Glutamatergic neuron (in vitro differentiated cells): ENCODE measurements around the gene RALGAPA2. TPM values are rescaled to one million over a fixed set of nuclear protein-coding genes. Genes with fewer than 3 reads are reported as not detected.

ENCODE experiments used
- DNase-seq: peaks from one replicate; pipeline ENCODE4 v3.0.0; 2022
- H3K27ac Mint-ChIP-seq: one replicate; pipeline ENCODE4 v1.8.0; 2020; ENCODE audit warnings: mild to moderate bottlenecking, mixed read lengths, inconsistent platforms; ENCODE audit not compliant: unreplicated experiment
- H3K27me3 Mint-ChIP-seq: one replicate; pipeline ENCODE4 v1.8.0; 2020; ENCODE audit warnings: mild to moderate bottlenecking, moderate library complexity, mixed read lengths, inconsistent platforms; ENCODE audit not compliant: unreplicated experiment
- H3K36me3 Mint-ChIP-seq: one replicate; pipeline ENCODE4 v1.8.0; 2020; ENCODE audit warnings: mild to moderate bottlenecking, mixed read lengths, inconsistent platforms; ENCODE audit not compliant: unreplicated experiment
- H3K4me1 Mint-ChIP-seq: one replicate; pipeline ENCODE4 v1.8.0; 2020; ENCODE audit warnings: mild to moderate bottlenecking, low read depth, mixed read lengths, inconsistent platforms; ENCODE audit not compliant: unreplicated experiment
- H3K4me3 Mint-ChIP-seq: one replicate; pipeline ENCODE4 v1.8.0; 2020; ENCODE audit warnings: mild to moderate bottlenecking, mixed read lengths, inconsistent platforms; ENCODE audit not compliant: unreplicated experiment
- H3K9me3 Mint-ChIP-seq: one replicate; pipeline ENCODE4 v1.8.0; 2020; ENCODE audit warnings: mild to moderate bottlenecking, moderate library complexity, mixed read lengths, inconsistent platforms; ENCODE audit not compliant: unreplicated experiment
- total RNA-seq: library from RNA; stranded (reverse); fragmentation: NEBNext Ultra II Directional; extraction: Animal tissue kit (Norgen Biotek cat#: 25700); gene quantifications from one replicate; pipeline ENCODE4 v1.2.1, GENCODE V29; 2021; ENCODE audit not compliant: unreplicated experiment
- TF ChIP-seq, protein P1 (sequence below): fragments of 200-600 bp; sonication (generic); IDR thresholded peaks from one replicate; pipeline ENCODE4 v1.5.0; 2021; ENCODE audit not compliant: partially characterized antibody, unreplicated experiment

RALGAPA2 gene
- total RNA-seq, 1 donor from 2014 or later = 60.9 TPM

DNA sequence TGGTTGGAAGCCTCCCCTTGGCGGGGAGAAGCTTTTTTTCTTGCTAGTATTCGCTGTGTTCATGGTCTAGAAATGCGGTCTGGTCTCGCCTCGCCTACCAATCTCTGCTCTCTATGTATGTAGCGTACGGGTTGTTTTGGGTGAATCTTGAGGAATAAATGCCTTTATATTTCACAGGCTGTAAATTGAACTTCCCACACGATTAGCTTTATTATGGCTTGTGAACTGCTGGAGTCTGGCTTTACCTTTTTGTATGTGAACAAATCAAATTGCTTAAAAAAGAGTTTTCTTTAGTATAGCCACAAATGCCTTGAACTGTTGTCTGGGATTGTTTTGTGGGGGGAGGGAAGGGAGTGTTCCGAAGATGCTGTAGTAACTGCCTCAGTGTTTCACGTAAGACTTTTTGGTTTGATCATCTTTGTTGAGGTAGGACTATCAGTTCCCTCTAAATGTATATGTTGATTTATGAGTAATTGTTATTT lies 342.3 kb downstream of the RALGAPA2 start:
- H3K27ac Mint-ChIP-seq = peak overlapping the region; percentile 100
- H3K9me3 Mint-ChIP-seq = peaks cover 48% of the 10 kb centered on the region
- H3K4me1 Mint-ChIP-seq = peaks cover 35% of the 10 kb centered on the region
- H3K4me3 Mint-ChIP-seq = peak overlapping the region; percentile 98
- H3K36me3 Mint-ChIP-seq = peaks cover 40% of the 10 kb centered on the region
- no peak for DNase-seq
- TF ChIP-seq, protein P1, sequence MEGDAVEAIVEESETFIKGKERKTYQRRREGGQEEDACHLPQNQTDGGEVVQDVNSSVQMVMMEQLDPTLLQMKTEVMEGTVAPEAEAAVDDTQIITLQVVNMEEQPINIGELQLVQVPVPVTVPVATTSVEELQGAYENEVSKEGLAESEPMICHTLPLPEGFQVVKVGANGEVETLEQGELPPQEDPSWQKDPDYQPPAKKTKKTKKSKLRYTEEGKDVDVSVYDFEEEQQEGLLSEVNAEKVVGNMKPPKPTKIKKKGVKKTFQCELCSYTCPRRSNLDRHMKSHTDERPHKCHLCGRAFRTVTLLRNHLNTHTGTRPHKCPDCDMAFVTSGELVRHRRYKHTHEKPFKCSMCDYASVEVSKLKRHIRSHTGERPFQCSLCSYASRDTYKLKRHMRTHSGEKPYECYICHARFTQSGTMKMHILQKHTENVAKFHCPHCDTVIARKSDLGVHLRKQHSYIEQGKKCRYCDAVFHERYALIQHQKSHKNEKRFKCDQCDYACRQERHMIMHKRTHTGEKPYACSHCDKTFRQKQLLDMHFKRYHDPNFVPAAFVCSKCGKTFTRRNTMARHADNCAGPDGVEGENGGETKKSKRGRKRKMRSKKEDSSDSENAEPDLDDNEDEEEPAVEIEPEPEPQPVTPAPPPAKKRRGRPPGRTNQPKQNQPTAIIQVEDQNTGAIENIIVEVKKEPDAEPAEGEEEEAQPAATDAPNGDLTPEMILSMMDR = no peak
- H3K27me3 Mint-ChIP-seq = peaks cover 38% of the 10 kb centered on the region

DNA sequence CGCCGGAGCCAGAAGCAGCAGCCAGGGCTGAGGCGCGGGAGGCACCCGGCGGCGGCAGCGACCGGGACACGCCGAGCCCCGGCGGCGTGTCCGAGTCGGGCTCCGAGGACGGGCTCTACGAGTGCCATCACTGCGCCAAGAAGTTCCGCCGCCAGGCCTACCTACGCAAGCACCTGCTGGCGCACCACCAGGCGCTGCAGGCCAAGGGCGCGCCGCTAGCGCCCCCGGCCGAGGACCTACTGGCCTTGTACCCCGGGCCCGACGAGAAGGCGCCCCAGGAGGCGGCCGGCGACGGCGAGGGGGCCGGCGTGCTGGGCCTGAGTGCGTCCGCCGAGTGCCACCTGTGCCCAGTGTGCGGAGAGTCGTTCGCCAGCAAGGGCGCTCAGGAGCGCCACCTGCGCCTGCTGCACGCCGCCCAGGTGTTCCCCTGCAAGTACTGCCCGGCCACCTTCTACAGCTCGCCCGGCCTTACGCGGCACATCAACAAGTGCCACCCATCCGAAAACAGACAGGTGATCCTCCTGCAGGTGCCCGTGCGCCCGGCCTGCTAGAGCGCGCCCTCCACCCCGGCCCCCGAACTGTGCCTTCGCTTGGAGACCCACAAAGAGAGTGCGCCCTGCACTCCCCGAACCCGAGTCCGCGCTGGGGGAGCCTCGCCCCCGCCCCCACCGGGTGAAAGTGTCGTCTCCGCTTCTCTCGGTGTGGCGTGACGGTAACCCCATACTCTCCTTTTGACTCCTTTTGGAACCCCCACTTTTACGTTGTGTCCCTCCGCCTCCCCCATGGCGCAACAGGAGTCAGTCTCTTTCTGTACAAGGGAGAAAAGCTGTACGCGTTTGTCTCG lies 343.0 kb downstream of the RALGAPA2 start:
- Mint-ChIP-seq H3K4me1 (peaks cover 30% of the 10 kb centered on the region), H3K27me3 (peaks cover 37% of the 10 kb centered on the region), H3K27ac (peak overlapping the region; percentile 100), H3K9me3 (peaks cover 47% of the 10 kb centered on the region), H3K36me3 (peaks cover 35% of the 10 kb centered on the region), H3K4me3 (peak overlapping the region; percentile 98)
- DNase-seq = peak; percentile 44
- TF ChIP-seq, protein P1 = no peak

GRCh38 chr20:20368418-20369249 lies 343.8 kb downstream of the RALGAPA2 start:
- TF ChIP-seq, protein P1 = no peak
- peak; percentile 56 for DNase-seq
- Mint-ChIP-seq H3K4me1 (peaks cover 30% of the 10 kb centered on the region), H3K36me3 (peaks cover 29% of the 10 kb centered on the region), H3K4me3 (no peak overlapping the region), H3K27ac (no peak overlapping the region), H3K27me3 (peaks cover 37% of the 10 kb centered on the region), H3K9me3 (peaks cover 46% of the 10 kb centered on the region)

DNA sequence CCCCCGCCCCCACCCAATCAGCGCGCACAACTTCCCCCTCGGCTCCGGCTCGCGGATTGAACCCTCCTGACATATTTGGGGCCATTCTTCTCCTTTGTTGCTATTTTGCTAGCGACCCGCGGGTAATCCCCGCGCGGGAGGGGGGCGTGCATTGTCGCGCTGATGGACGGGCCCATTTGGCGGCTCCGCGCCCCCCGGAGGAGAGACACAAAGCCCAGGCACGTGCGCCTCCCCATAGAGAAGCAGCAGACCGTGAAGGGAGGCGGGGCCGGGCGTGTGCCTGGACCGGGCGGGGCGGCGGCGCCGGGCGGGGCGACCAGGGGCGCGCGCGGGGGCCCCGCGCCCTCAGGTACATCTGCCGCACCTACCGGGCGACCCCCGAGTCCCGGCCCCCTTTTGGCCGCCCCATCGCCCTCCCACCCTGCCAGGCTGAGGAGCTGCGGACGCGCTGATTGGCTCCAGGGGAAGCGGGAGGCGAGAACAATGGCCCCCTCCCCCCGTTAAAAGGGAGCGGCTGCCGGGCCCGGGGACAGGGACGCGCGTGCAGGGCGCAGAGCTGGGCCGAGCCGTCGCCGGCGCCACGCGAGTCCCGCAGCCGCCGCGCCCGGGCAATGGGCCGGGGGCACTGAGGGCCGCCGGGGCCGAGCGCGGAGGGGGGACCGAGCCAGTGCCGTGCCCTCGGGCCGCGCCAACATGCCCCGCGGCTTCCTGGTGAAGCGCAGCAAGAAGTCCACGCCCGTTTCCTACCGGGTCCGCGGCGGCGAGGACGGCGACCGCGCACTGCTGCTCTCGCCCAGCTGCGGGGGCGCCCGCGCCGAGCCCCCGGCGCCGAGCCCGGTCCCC lies 344.6 kb downstream of the RALGAPA2 start, which contains the start of gene INSM1:
Gene INSM1, plus strand, starts transcription at position 530 of the 843 bp plus-strand sequence. Its CDS starts 164 bp downstream, at position 694.
- H3K27me3 Mint-ChIP-seq = peaks cover 40% of the 10 kb centered on the region
- peak within 1 kb of the TSS; percentile 98 for H3K27ac Mint-ChIP-seq
- peaks cover 28% of the 10 kb centered on the region for H3K36me3 Mint-ChIP-seq
- H3K9me3 Mint-ChIP-seq = peaks cover 47% of the 10 kb centered on the region
- TF ChIP-seq, protein P1 = no peak
- peaks cover 25% of the 10 kb centered on the region for H3K4me1 Mint-ChIP-seq
- DNase-seq = peak; percentile 95
- peak within 1 kb of the TSS; percentile 93 for H3K4me3 Mint-ChIP-seq
